Measurements from ENCODE around the gene USP32.

Gene USP32

GRCh38 chr17:60403523-60403810 is 11.5 kb upstream of the USP32 start:
- in situ Hi-C loops (cut with MboI; ENCODE audit: low sequenced_read_pairs, unreplicated experiment) = loop anchor here (25.0 kb wide), 1 partner anchor 266 kb away; the partner anchor contains the start of gene CA4
- DNase-seq (ENCODE audit: low spot score) = no peak
- TF ChIP-seq, protein P1, sequence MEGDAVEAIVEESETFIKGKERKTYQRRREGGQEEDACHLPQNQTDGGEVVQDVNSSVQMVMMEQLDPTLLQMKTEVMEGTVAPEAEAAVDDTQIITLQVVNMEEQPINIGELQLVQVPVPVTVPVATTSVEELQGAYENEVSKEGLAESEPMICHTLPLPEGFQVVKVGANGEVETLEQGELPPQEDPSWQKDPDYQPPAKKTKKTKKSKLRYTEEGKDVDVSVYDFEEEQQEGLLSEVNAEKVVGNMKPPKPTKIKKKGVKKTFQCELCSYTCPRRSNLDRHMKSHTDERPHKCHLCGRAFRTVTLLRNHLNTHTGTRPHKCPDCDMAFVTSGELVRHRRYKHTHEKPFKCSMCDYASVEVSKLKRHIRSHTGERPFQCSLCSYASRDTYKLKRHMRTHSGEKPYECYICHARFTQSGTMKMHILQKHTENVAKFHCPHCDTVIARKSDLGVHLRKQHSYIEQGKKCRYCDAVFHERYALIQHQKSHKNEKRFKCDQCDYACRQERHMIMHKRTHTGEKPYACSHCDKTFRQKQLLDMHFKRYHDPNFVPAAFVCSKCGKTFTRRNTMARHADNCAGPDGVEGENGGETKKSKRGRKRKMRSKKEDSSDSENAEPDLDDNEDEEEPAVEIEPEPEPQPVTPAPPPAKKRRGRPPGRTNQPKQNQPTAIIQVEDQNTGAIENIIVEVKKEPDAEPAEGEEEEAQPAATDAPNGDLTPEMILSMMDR (IDR thresholded peaks at IDR 0.05; ENCODE audit: borderline replicate concordance, control extremely low read depth, extremely low read depth, insufficient read depth, missing control alignments) = no peak

DNA sequence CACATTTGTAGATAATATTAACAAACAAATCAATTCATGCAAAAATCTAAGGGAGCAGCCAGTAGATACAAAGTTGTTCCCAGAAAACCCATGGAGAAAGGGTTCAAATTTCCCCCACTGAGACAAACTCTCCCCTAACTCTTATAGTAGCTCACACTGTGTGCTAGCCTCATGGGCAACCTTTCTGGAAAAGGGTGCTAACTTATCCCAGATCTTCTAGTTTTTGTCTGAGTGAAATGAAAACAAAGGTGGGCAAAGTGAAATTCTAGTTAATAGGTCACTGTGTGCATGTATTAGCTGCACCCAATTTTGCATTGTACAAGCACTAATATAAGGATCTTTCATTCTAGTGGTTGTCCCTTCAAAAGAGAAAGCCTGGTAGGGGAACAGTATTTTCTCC is 9.9 kb upstream of the USP32 start:
- in situ Hi-C loops (cut with MboI; ENCODE audit: low sequenced_read_pairs, unreplicated experiment) = loop anchor here (25.0 kb wide), 1 partner anchor 265 kb away; the partner anchor contains the start of gene CA4
- TF ChIP-seq, protein P1 (IDR thresholded peaks at IDR 0.05; ENCODE audit: borderline replicate concordance, control extremely low read depth, extremely low read depth, insufficient read depth, missing control alignments) = no peak
- no peak for DNase-seq (ENCODE audit: low spot score)

DNA sequence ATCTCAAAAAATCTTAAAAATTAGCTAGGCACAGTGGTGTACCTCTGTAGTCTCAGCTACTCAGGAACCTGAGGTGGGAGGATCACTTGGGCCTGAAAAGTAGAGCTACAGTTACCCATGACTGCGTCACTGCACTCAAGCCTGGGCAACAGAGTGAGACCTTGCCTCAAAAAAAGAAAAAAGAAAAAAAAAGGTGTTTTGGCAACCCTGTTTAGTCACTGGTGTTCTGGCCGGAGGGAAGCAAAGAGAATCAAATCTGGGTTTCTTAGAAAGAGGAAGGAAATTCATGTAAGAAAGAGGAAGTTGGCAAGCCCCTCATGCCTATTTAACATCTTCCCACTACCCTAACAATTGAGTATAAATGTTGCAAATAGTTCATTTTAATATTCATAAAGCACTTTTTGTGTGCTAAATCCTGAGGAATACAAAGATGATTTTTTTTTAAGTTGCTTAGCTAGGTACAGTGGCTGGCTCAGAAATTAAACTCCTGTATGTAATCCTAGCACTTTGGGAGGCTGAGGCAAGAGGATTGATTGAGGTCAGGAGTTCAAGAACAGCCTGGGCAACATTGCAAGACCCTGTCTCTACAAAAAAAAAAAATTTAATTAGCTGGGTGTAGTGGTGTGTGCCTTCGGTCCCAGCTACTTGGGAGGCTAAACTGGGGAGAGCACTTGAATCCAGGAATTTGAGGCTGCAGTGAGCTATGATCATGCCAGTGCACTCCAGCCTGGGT is 6.5 kb upstream of the USP32 start:
- peak; percentile 49 for DNase-seq (ENCODE audit: low spot score)
- TF ChIP-seq, protein P1 (IDR thresholded peaks at IDR 0.05; ENCODE audit: borderline replicate concordance, control extremely low read depth, extremely low read depth, insufficient read depth, missing control alignments) = no peak
- in situ Hi-C loops (cut with MboI; ENCODE audit: low sequenced_read_pairs, unreplicated experiment) = no loop called here

GRCh38 chr17:60396412-60396811 is 4.5 kb upstream of the USP32 start:
- TF ChIP-seq, protein P1 (IDR thresholded peaks at IDR 0.05; ENCODE audit: borderline replicate concordance, control extremely low read depth, extremely low read depth, insufficient read depth, missing control alignments) = no peak
- in situ Hi-C loops (cut with MboI; ENCODE audit: low sequenced_read_pairs, unreplicated experiment) = no loop called here
- no peak for DNase-seq (ENCODE audit: low spot score)

- in situ Hi-C loops (cut with MboI; ENCODE audit: low sequenced_read_pairs, unreplicated experiment) = no loop called here
- DNase-seq (ENCODE audit: low spot score) = no peak
- TF ChIP-seq, protein P1 (IDR thresholded peaks at IDR 0.05; ENCODE audit: borderline replicate concordance, control extremely low read depth, extremely low read depth, insufficient read depth, missing control alignments) = no peak
Measured at GRCh38 chr17:60395508-60396065, 3.7 kb upstream of the USP32 start.

GRCh38 chr17:60393840-60394723 is 2.1 kb upstream of the USP32 start:
- TF ChIP-seq, protein P1 (IDR thresholded peaks at IDR 0.05; ENCODE audit: borderline replicate concordance, control extremely low read depth, extremely low read depth, insufficient read depth, missing control alignments) = no peak
- in situ Hi-C loops (cut with MboI; ENCODE audit: low sequenced_read_pairs, unreplicated experiment) = no loop called here
- DNase-seq (ENCODE audit: low spot score) = no peak

Data from GM13976 (cell line).